ENCODE measurements around the gene IGLL5. TPM values are rescaled to one million over a fixed set of nuclear protein-coding genes. Genes with fewer than 3 reads are reported as not detected.

Gene IGLL5
- total RNA-seq, 3 donors from 2014 or later (not counting 1 experiment from before 2014, with no cell fraction given): 0.38 to 124 (median 0.93) TPM

- Mint-ChIP-seq H3K4me3 (no peak overlapping the region), H3K36me3 (no peaks in the 10 kb centered on the region), H3K27ac (no peak overlapping the region), H3K27me3 (ENCODE audit: low read depth in 2 of 2) (peaks cover 0 to 7% of the 10 kb centered on the region in 2 donors), H3K9me3 (no peaks in the 10 kb centered on the region), H3K4me1 (peaks cover 0 to 12% of the 10 kb centered on the region in 2 donors)
- TF ChIP-seq CTCF (IDR thresholded peaks at IDR 0.05): no peak
- 94% methylated on average over 8 of the region's 8 CpGs for WGBS (ENCODE audit: insufficient coverage)
- no peaks in the 10 kb centered on the region for H3K36me3 ChIP-seq (ENCODE audit: control insufficient read depth, insufficient read depth, low read length)
- ATAC-seq (no peak), DNase-seq (no peak)
- peaks cover 18% of the 10 kb centered on the region for H3K4me1 ChIP-seq (ENCODE audit: control insufficient read depth, insufficient read depth, low read length)
- H3K27ac ChIP-seq (ENCODE audit: low read length): no peak overlapping the region
- no peaks in the 10 kb centered on the region for H3K27me3 ChIP-seq (ENCODE audit: control insufficient read depth, insufficient read depth, low read length)
- intact Hi-C loops (cut with micrococcal nuclease): no loop called here
- H3K4me3 ChIP-seq (ENCODE audit: low read length): no peak overlapping the region
- H3K9me3 ChIP-seq (ENCODE audit: control insufficient read depth, insufficient read depth, low read length): no peaks in the 10 kb centered on the region
These were observed 24.7 kb downstream of the IGLL5 start for GRCh38 chr22:22912135-22912987.

- H3K27ac ChIP-seq (ENCODE audit: low read length): no peak overlapping the region
- H3K36me3 ChIP-seq (ENCODE audit: control insufficient read depth, insufficient read depth, low read length): no peaks in the 10 kb centered on the region
- DNase-seq (no peak), ATAC-seq (no peak)
- TF ChIP-seq CTCF (IDR thresholded peaks at IDR 0.05): no peak
- Mint-ChIP-seq H3K27ac (no peak overlapping the region), H3K4me3 (no peak overlapping the region), H3K9me3 (no peaks in the 10 kb centered on the region), H3K36me3 (no peaks in the 10 kb centered on the region), H3K4me1 (peaks cover 0 to 12% of the 10 kb centered on the region in 2 donors), H3K27me3 (ENCODE audit: low read depth in 2 of 2) (peaks cover 0 to 7% of the 10 kb centered on the region in 2 donors)
- no peaks in the 10 kb centered on the region for H3K27me3 ChIP-seq (ENCODE audit: control insufficient read depth, insufficient read depth, low read length)
- peaks cover 18% of the 10 kb centered on the region for H3K4me1 ChIP-seq (ENCODE audit: control insufficient read depth, insufficient read depth, low read length)
- H3K9me3 ChIP-seq (ENCODE audit: control insufficient read depth, insufficient read depth, low read length): no peaks in the 10 kb centered on the region
- intact Hi-C loops (cut with micrococcal nuclease): no loop called here
- no peak overlapping the region for H3K4me3 ChIP-seq (ENCODE audit: low read length)
- 89% methylated on average over 7 of the region's 7 CpGs for WGBS (ENCODE audit: insufficient coverage)
These were observed 25.3 kb downstream of the IGLL5 start for GRCh38 chr22:22912988-22913253.

- intact Hi-C loops (cut with micrococcal nuclease): no loop called here
- Mint-ChIP-seq H3K36me3 (no peaks in the 10 kb centered on the region), H3K27ac (peak overlapping the region in 1 of 2 donors; percentile 0)
These were observed 26.4 kb downstream of the IGLL5 start for GRCh38 chr22:22913989-22914388.

More at GRCh38 chr22:22913989-22914388, 26.4 kb downstream of the IGLL5 start:
- Mint-ChIP-seq H3K27me3 (ENCODE audit: low read depth in 2 of 2) (peaks cover 0 to 7% of the 10 kb centered on the region in 2 donors), H3K4me1 (peaks cover 0 to 12% of the 10 kb centered on the region in 2 donors), H3K4me3 (no peak overlapping the region), H3K9me3 (no peaks in the 10 kb centered on the region)
- Histone ChIP-seq H3K36me3 (ENCODE audit: control insufficient read depth, insufficient read depth, low read length) (no peaks in the 10 kb centered on the region), H3K9me3 (ENCODE audit: control insufficient read depth, insufficient read depth, low read length) (no peaks in the 10 kb centered on the region), H3K4me1 (ENCODE audit: control insufficient read depth, insufficient read depth, low read length) (peaks cover 18% of the 10 kb centered on the region), H3K27ac (ENCODE audit: low read length) (peak overlapping the region; percentile 15), H3K27me3 (ENCODE audit: control insufficient read depth, insufficient read depth, low read length) (no peaks in the 10 kb centered on the region), H3K4me3 (ENCODE audit: low read length) (no peak overlapping the region)
- peak in 1 of 3 donors; percentile 29 for ATAC-seq
- no peak for DNase-seq
- WGBS (ENCODE audit: insufficient coverage): 28% methylated on average over 5 of the region's 5 CpGs
- TF ChIP-seq CTCF (IDR thresholded peaks at IDR 0.05): no peak

Measured in natural killer cell (primary cell).